Measurements from ENCODE around the gene SLC8A3.

SLC8A3 gene

DNA sequence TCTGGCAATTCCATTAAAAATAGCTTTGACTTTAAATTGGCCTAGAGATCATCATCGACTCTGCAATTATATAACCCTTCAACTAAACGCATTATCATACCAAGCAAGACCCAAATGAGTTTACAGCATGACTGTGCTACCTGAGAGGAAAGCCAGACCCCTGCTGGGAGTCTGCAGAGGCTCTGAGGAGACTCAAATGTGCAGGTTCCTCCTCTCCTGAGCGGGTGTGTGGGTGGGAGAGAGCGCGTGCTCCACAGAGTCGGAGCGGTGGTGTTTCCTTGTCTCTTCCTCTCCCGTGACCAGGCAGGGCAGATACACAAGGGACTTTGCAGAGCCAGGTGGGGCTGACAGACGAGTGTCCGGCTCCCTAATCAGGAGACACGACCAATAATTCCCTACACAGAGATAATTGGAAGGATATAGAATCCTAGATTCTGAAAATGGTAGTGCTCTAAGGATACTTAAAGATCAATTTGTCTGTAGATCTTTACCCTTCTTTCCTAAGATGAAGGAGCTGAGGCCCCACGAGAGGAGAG is 74.1 kb downstream of the SLC8A3 start:
- DNase-seq (ENCODE audit: low spot score): no peak

GRCh38 chr14:70113211-70113610 is 75.5 kb downstream of the SLC8A3 start:
- no peak for DNase-seq (ENCODE audit: low spot score)

GRCh38 chr14:70108419-70108818 is 80.3 kb downstream of the SLC8A3 start:
- DNase-seq (ENCODE audit: low spot score): no peak

DNA sequence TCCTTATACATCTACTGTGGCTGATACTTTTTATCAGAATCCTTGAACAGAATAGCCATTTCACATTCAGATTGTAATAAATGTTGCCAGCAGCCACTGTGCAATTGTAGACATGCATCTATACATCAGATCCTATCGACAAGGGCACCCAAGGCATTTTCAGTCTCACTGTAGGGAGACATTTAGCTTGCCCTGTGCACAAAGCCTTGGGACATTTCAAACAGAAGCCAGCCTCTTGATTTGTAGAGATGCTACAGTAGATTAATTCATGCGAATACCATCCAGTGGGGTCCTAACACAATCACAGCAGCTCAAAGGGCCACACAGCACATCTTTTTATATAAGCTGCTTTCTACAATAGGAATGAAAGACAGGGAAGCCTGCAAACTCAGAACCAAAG is 81.4 kb downstream of the SLC8A3 start:
- no peak for DNase-seq (ENCODE audit: low spot score)

GRCh38 chr14:70100071-70100470 is 88.7 kb downstream of the SLC8A3 start:
- no peak for DNase-seq (ENCODE audit: low spot score)

DNA sequence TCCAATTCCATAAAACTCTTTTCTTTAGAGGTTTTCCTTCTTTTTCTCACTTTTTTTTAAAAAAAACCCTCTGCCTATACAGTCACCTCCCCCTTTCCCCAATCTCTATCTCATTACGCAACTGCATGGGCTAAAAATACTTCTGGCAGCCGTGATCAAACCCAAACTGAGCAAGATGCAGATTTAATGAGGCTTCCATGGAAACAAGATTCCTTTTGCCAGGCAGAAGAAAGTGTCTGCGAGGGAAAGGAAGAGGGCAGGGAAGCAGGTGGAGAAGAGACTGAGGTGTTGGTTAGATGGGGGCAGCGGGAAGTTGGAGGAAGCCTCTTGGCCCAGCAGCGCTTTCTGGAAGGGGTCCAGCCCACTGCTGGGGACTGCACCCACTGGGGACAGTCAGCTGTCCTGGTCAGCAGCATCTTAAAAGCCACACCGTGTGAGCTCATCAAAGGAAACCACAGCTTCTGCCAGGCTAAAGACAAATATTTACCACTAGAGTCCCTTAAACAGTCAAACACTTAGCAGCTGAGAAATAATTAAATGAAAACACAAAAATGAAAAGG is 90.4 kb downstream of the SLC8A3 start:
- DNase-seq (ENCODE audit: low spot score): no peak

DNA sequence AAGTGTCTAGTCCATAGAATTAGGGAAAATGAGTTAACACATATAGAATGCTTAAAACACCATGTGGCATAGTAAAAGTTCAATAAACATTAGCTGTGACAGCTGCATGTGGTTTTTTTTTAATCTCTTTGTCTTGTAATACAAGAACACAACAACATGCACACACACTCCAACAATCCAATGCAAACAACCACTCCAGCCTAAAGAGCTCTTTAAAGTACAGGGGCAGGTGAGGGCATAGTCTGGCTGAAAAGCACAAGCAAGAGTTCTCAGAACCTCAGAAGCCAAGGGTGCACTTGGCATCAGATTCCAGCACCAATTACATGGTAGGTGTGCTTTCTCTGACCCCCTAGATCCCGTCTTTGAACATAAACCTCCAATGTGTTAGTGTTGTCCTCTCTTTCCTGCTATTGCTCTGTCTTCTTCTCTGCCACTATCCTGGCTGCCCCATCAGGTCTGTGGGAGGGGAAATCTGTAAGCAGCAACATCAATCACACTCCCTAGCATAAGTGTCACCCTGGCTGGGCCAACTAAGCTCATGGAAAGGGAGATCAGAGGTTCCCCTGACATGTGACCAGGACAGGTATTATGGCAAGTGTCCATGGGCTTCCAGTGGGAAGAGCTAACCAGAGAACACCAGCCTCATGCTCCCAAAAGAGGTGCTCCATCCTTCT is 91.0 kb downstream of the SLC8A3 start:
- no peak for DNase-seq (ENCODE audit: low spot score)

DNA sequence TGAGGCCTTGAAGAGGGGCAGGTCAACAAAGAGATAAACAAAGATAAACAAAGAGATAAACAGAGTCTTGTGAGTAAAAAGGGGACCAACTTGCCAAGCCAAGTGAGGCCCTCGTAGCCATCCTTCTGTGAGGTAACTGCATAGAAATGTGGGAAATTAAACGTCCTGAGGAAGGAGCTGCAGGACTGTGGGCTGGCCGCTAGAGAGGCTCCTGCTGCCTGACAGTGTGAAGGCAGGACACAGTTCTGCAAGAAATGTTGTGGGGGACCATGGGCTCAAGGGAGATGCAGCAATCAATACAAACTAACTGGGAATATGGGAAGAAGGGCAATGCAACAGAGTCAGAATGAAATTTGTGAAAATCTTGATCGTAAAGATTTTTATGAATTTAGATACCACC is 91.9 kb downstream of the SLC8A3 start:
- peak; percentile 62 for DNase-seq (ENCODE audit: low spot score)

GRCh38 chr14:70094631-70095030 is 94.1 kb downstream of the SLC8A3 start:
- DNase-seq (ENCODE audit: low spot score): no peak

GRCh38 chr14:70094106-70094505 is 94.6 kb downstream of the SLC8A3 start:
- DNase-seq (ENCODE audit: low spot score): no peak

GRCh38 chr14:70093156-70093555 is 95.6 kb downstream of the SLC8A3 start:
- no peak for DNase-seq (ENCODE audit: low spot score)

- DNase-seq (ENCODE audit: low spot score): no peak
Observed at GRCh38 chr14:70087380-70087697, 101.4 kb downstream of the SLC8A3 start.

DNA sequence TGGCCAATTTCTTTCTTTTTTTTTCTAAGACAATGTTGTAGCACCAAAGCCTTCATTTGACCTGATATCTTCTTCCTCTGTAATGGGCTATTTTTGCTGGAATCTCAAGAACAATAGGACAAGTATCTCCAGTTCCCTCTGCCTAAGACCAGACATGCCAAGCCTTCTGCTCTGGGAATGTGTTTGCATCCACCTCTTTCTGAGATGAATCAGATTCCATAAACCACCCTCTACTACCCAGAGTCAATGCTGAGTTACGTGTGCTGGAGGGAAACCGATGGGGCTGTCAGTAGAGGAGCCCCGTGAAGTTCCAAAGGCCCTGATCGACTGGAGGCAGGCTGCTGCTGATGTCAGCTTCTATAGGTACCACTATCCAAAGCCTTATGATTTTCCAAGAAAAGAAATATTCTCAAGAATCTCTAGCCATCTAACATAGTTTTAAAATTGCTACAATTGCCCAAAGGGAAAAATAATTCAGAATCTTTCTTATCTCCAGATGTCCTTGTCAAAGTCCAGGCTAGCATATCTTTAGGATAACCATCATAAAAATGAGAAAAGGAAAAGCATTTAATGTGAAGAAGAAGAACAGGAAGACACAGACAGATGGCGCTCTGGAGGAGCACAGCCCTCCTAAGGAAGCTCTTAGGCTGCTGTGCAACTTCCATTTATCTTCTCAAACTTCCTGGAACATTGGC is 101.9 kb downstream of the SLC8A3 start:
- peak; percentile 53 for DNase-seq (ENCODE audit: low spot score)

DNA sequence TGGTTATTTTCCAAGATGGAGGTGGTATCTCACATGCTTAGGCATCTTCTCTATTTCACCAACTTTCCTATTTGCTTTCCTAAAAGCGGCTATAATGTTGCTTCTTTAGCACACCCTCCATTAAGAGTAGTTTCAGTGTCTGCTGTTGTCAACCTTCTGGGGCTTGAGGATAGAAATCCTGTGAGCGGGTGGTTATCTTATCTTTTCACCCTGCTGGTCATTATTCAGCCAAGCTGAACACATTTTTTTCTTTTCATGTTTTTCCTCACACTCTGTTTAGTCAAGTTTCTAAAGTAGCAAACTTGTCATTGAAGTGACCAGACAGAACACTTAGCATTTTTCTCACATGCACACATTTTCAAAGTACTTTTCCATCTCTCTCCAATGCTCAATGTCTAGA is 104.5 kb downstream of the SLC8A3 start:
- no peak for DNase-seq (ENCODE audit: low spot score)

DNA sequence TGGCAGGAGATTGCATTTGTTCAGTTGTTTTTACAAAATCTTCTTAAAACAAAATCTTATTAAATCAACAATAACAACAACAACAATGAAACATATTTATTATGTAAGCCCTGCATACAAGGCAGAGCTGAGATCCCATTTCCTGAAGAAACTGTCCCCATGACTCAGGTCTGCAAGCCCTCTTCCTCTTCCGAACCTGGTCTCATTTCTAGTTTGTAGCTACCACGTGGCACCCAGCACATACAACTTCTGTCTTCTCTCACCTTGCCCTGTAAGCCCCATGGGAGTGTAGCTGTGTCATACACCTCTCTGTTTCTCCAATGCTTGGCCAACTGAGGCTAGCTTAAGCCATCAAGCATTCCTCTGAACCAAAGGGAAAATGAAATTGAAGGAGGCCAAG is 106.4 kb downstream of the SLC8A3 start:
- no peak for DNase-seq (ENCODE audit: low spot score)

DNA sequence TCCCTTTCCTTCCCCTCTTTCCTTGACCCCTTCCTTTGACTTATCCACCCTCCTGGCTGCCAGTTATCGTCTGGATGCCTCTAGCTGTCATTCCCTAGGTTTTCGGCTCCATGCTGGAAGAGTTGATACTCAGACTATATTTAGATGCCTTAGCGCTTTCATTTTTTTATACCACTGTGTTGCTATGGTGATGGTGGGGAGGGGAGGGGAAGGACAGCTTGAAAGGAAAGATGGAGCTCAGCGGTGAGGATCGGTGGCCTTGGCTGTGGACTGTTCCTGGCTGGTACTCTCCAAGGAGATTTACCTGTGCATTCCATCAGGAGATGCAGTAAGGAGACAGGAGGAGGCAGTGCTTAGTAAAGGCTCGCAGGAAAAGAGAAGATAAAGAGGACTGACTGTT is 108.7 kb downstream of the SLC8A3 start:
- no peak for DNase-seq (ENCODE audit: low spot score)

DNA sequence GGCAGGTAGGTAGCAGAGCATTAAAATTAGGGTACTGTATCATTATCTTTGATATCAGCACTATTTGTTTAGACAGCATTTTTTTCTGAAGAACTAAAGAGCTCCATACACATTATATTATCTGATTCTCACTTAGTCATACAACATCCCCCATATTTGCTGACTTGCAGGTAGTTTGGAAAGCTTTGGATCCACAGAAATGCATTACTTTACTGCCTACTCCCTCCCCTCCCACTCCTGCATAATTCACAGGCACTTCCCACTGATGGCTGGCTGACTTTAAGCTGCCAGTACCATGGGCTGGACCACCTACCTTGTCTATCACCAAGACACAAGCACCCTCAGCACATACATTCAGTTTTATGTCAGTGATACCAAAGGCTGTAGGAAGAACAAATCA is 110.4 kb downstream of the SLC8A3 start:
- DNase-seq (ENCODE audit: low spot score): no peak

DNA sequence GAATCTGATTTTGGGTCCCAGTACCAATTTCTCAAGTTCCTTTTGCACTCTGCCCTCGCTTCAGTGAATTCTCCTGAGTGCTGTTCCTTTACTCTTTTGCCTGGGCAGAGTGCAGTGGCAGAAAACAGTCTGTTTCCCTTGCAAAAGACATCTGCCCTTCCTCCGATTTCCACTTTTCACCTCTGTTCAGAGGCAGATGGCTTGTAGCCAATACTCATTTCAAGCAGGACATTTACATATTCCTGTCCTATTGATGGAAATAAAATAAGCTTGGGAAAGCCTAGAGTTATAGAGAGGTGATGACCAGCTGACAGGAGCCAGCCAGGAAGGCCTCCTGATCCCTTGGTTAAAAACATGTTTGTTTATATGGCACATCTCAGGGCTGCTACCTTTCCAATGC is 111.0 kb downstream of the SLC8A3 start:
- no peak for DNase-seq (ENCODE audit: low spot score)

DNA sequence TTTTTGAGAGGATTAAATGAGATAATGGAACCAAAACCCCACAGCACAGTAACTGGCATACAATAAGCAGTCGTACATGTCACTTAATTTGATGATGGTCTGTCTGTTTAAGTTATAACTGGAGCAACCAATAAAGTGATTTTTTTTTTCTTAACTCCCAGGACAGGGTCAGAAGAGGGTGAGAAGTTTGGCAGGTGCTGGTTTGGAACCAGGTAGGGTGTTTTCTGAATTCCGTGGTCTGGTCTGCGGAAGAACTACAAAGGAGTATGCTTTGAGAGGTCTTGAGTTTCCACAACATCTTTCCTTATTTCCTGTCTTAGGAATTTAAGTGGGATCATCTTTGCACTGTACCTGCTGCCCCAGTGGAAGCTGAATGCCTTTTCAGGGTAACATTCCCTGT is 111.7 kb downstream of the SLC8A3 start:
- no peak for DNase-seq (ENCODE audit: low spot score)

DNA sequence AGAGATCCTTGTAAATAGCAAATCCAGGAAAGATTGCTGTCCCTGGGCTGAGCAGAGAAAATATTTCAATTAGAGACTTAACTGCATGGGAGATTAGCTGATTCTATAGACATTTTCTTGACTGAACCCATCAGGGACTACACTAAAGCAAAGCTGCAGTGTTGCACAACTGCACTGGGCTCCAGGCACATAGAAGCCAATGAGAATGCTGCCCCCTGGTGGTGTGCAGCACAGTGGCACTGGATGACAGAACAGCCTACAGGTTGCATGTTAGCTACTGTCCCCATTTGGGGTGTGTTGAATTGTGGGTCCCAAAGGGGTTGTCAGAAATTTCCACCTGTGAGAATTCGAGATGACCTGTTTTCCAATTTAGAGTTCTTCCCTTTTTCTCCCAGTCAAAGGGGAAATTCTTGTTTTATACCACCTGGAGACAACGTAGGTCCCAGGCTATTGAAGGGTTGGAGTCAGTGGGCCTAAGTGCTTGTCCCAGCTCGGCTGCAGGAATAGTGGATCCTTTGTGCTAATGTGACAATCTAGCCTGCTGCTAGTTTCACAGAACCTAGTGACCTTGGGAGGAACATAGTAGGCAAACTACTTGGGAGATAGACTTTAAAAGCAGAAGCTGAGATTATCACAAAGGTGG is 114.7 kb downstream of the SLC8A3 start:
- peak; percentile 79 for DNase-seq (ENCODE audit: low spot score)

DNA sequence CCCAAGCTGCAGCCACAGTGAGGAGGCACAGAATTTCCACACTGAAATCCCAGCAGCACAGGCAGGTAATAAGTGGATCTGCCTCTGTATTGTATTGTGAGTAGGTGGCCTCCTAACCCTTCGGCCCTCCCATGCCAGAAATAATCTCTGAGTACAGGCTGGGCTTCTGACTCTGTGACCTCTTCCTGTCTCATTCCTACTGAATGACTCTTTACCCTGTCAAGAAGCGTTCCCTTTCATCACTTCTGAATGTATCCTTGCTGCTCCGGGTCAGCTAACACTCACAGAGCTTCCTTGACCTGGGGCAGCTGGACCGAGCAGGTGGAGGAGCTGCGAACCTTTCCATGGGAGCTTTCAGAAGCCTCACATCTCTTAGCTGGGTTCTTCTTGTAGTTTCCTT is 119.6 kb downstream of the SLC8A3 start:
- no peak for DNase-seq (ENCODE audit: low spot score)

- no peak for DNase-seq (ENCODE audit: low spot score)
Observed at GRCh38 chr14:70067810-70068209, 120.9 kb downstream of the SLC8A3 start.

Data from ecto neural progenitor cell (in vitro differentiated cells).